Activated CD4-positive, alpha-beta T cell treated with anti-CD3 and anti-CD28 coated beads, Interleukin-2, Interleukin-4, amounts not matched to agents 100 ng/mL and 50 ng/mL, durations not matched to agents 16 hours and 8 hours (primary cell): ENCODE results near the gene TECTA.
"Not testable (repeated sequence)": the region's sequence is repeated elsewhere in the genome, so short reads cannot be mapped to it uniquely, and the experiment has no call there.

ENCODE experiments used
- DNase-seq: peaks from one replicate; pipeline ENCODE4 v3.0.0-alpha.2; 2020; ENCODE audit warnings: low spot score

Gene TECTA

GRCh38 chr11:121131656-121132055 lies 30.6 kb downstream of the TECTA start:
- no peak for DNase-seq

- no peak for DNase-seq
These were observed 31.4 kb downstream of the TECTA start for GRCh38 chr11:121132211-121132976.

- no peak for DNase-seq
These were observed 33.8 kb downstream of the TECTA start for GRCh38 chr11:121134741-121135312.

- DNase-seq: no peak
These were observed 36.0 kb downstream of the TECTA start for GRCh38 chr11:121137005-121137404.

- DNase-seq: no peak
These were observed 37.2 kb downstream of the TECTA start for GRCh38 chr11:121138259-121138658.

- DNase-seq: no peak
These were observed 39.3 kb downstream of the TECTA start for GRCh38 chr11:121140369-121140768.

- DNase-seq: no peak
These were observed 40.0 kb downstream of the TECTA start for GRCh38 chr11:121141066-121141465.

GRCh38 chr11:121143921-121144320 lies 42.9 kb downstream of the TECTA start:
- DNase-seq: no peak

GRCh38 chr11:121144723-121145122 lies 43.7 kb downstream of the TECTA start:
- DNase-seq: no peak

- no peak for DNase-seq
These were observed 44.8 kb downstream of the TECTA start for GRCh38 chr11:121145826-121146225.

- DNase-seq: no peak
These were observed 48.1 kb downstream of the TECTA start for GRCh38 chr11:121149116-121149515.

- no peak for DNase-seq
These were observed 50.2 kb downstream of the TECTA start for GRCh38 chr11:121151207-121151688.

- DNase-seq: no peak
These were observed 51.7 kb downstream of the TECTA start for GRCh38 chr11:121152764-121153163.

GRCh38 chr11:121153472-121153871 lies 52.4 kb downstream of the TECTA start:
- DNase-seq: no peak

GRCh38 chr11:121154486-121155314 lies 53.7 kb downstream of the TECTA start:
- DNase-seq: no peak

- no peak for DNase-seq
These were observed 56.7 kb downstream of the TECTA start for GRCh38 chr11:121157756-121158155.

- DNase-seq: no peak
These were observed 58.7 kb downstream of the TECTA start for GRCh38 chr11:121159741-121160140.

- no peak for DNase-seq
These were observed 60.4 kb downstream of the TECTA start for GRCh38 chr11:121161349-121161917.

GRCh38 chr11:121163658-121164308 lies 62.7 kb downstream of the TECTA start:
- peak; percentile 42 for DNase-seq

- DNase-seq: not testable (repeated sequence)
These were observed 76.6 kb downstream of the TECTA start for GRCh38 chr11:121177629-121178028.

GRCh38 chr11:121179306-121179705 lies 78.3 kb downstream of the TECTA start:
- no peak for DNase-seq

GRCh38 chr11:121180183-121180582 lies 79.1 kb downstream of the TECTA start:
- no peak for DNase-seq
